Hepatocyte (in vitro differentiated cells): Measurements from ENCODE around the gene PHF3.

ENCODE experiments used
- EZH2 ChIP-seq: fragments of 200-600 bp; sonication (generic); IDR thresholded peaks from 2 replicates; pipeline ENCODE4 v1.6.1; 2016; ENCODE audit warnings: antibody characterized with exemption, mild to moderate bottlenecking, borderline replicate concordance
- TF ChIP-seq, protein P1 (sequence below): fragments of 200-600 bp; sonication (generic); IDR thresholded peaks from 2 replicates; pipeline ENCODE4 v1.5.1; 2016; ENCODE audit warnings: antibody characterized with exemption, mild to moderate bottlenecking; ENCODE audit not compliant: poor library complexity

DNA sequence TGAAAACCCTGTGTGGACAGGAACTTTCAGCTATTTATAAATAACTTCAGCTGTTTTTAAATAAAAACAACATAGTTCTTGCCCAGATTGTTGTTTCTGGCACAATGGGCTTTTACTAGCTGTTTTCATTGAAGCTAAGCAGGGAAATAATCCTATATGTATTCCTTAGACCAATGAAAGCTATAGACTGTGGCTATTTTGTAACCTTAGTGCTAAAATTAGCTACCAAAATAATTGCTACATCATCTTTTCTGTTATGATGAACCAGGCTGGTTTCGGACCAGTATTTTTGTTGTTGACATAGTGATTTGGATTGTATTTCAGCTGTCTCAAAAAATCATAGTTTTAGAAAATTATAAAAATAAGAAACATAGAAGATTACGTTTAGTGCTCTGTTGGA lies 13.7 kb downstream of the PHF3 start:
- TF ChIP-seq, protein P1, sequence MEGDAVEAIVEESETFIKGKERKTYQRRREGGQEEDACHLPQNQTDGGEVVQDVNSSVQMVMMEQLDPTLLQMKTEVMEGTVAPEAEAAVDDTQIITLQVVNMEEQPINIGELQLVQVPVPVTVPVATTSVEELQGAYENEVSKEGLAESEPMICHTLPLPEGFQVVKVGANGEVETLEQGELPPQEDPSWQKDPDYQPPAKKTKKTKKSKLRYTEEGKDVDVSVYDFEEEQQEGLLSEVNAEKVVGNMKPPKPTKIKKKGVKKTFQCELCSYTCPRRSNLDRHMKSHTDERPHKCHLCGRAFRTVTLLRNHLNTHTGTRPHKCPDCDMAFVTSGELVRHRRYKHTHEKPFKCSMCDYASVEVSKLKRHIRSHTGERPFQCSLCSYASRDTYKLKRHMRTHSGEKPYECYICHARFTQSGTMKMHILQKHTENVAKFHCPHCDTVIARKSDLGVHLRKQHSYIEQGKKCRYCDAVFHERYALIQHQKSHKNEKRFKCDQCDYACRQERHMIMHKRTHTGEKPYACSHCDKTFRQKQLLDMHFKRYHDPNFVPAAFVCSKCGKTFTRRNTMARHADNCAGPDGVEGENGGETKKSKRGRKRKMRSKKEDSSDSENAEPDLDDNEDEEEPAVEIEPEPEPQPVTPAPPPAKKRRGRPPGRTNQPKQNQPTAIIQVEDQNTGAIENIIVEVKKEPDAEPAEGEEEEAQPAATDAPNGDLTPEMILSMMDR = no peak
- TF ChIP-seq EZH2 = no peak
